ENCODE data around the gene ILF2. TPM values are rescaled to one million over a fixed set of nuclear protein-coding genes. Genes with fewer than 3 reads are reported as not detected.

The ILF2 gene
- total RNA-seq, 1 donor from 2014 or later = 157 TPM

GRCh38 chr1:153615406-153615805 is 55.4 kb downstream of the ILF2 start:
- no peak for DNase-seq (ENCODE audit: extremely low spot score, unreplicated experiment)
- H3K36me3 Mint-ChIP-seq (ENCODE audit: unreplicated experiment) = peaks cover 9% of the 10 kb centered on the region
- no peaks in the 10 kb centered on the region for H3K9me3 Mint-ChIP-seq (ENCODE audit: unreplicated experiment)
- H3K27me3 Mint-ChIP-seq (ENCODE audit: unreplicated experiment) = no peaks in the 10 kb centered on the region
- H3K27ac Mint-ChIP-seq (ENCODE audit: unreplicated experiment) = no peak overlapping the region
- H3K4me3 Mint-ChIP-seq (ENCODE audit: unreplicated experiment) = no peak overlapping the region
- TF ChIP-seq CTCF (IDR thresholded peaks at IDR 0.05) = no peak
- H3K4me1 Mint-ChIP-seq (ENCODE audit: unreplicated experiment) = peaks cover 46% of the 10 kb centered on the region

- no peak for DNase-seq (ENCODE audit: extremely low spot score, unreplicated experiment)
- no peak for TF ChIP-seq CTCF (IDR thresholded peaks at IDR 0.05)
- no peak overlapping the region for H3K27ac Mint-ChIP-seq (ENCODE audit: unreplicated experiment)
- peaks cover 6% of the 10 kb centered on the region for H3K36me3 Mint-ChIP-seq (ENCODE audit: unreplicated experiment)
- no peaks in the 10 kb centered on the region for H3K9me3 Mint-ChIP-seq (ENCODE audit: unreplicated experiment)
- H3K27me3 Mint-ChIP-seq (ENCODE audit: unreplicated experiment) = no peaks in the 10 kb centered on the region
- peaks cover 51% of the 10 kb centered on the region for H3K4me1 Mint-ChIP-seq (ENCODE audit: unreplicated experiment)
- no peak overlapping the region for H3K4me3 Mint-ChIP-seq (ENCODE audit: unreplicated experiment)
Measured at GRCh38 chr1:153614906-153615305, 55.9 kb downstream of the ILF2 start.

- peaks cover 2% of the 10 kb centered on the region for H3K36me3 Mint-ChIP-seq (ENCODE audit: unreplicated experiment)
- H3K27me3 Mint-ChIP-seq (ENCODE audit: unreplicated experiment) = no peaks in the 10 kb centered on the region
- no peak overlapping the region for H3K4me3 Mint-ChIP-seq (ENCODE audit: unreplicated experiment)
- H3K4me1 Mint-ChIP-seq (ENCODE audit: unreplicated experiment) = peaks cover 57% of the 10 kb centered on the region
- no peaks in the 10 kb centered on the region for H3K9me3 Mint-ChIP-seq (ENCODE audit: unreplicated experiment)
- no peak for DNase-seq (ENCODE audit: extremely low spot score, unreplicated experiment)
- no peak for TF ChIP-seq CTCF (IDR thresholded peaks at IDR 0.05)
- H3K27ac Mint-ChIP-seq (ENCODE audit: unreplicated experiment) = peak overlapping the region; percentile 38
Measured at GRCh38 chr1:153614189-153614900, 56.4 kb downstream of the ILF2 start.

GRCh38 chr1:153613406-153613805 is 57.4 kb downstream of the ILF2 start:
- Mint-ChIP-seq H3K27ac (ENCODE audit: unreplicated experiment) (peak overlapping the region; percentile 95), H3K4me3 (ENCODE audit: unreplicated experiment) (peak overlapping the region; percentile 90), H3K9me3 (ENCODE audit: unreplicated experiment) (no peaks in the 10 kb centered on the region), H3K27me3 (ENCODE audit: unreplicated experiment) (no peaks in the 10 kb centered on the region), H3K4me1 (ENCODE audit: unreplicated experiment) (peaks cover 66% of the 10 kb centered on the region), H3K36me3 (ENCODE audit: unreplicated experiment) (no peaks in the 10 kb centered on the region)
- no peak for DNase-seq (ENCODE audit: extremely low spot score, unreplicated experiment)
- no peak for TF ChIP-seq CTCF (IDR thresholded peaks at IDR 0.05)

- Mint-ChIP-seq H3K4me1 (ENCODE audit: unreplicated experiment) (peaks cover 69% of the 10 kb centered on the region), H3K4me3 (ENCODE audit: unreplicated experiment) (peak within 1 kb of the TSS; percentile 90), H3K9me3 (ENCODE audit: unreplicated experiment) (no peaks in the 10 kb centered on the region), H3K36me3 (ENCODE audit: unreplicated experiment) (no peaks in the 10 kb centered on the region), H3K27ac (ENCODE audit: unreplicated experiment) (peak within 1 kb of the TSS; percentile 95), H3K27me3 (ENCODE audit: unreplicated experiment) (no peaks in the 10 kb centered on the region)
- DNase-seq (ENCODE audit: extremely low spot score, unreplicated experiment) = peak; percentile 88
- TF ChIP-seq CTCF (IDR thresholded peaks at IDR 0.05) = no peak
Measured at GRCh38 chr1:153612755-153613331, 58.0 kb downstream of the ILF2 start, which contains the start of gene S100A16. S100A16 (minus strand) TSS chr1:153613137; CDS start chr1:153608151, 4,986 bp downstream.
